Right cardiac atrium (tissue), 5 donors: ENCODE results near the gene GADL1. TPM values are rescaled to one million over a fixed set of nuclear protein-coding genes. Genes with fewer than 3 reads are reported as not detected.

Experiments
- ATAC-seq, 2 donors: fragments of 200-7000 bp; cut with Tn5 transposase; one replicate each; pipeline versions ENCODE4 v1.8.0 to v1.9.1; 2020; ENCODE audit warnings: moderate library complexity in 2 of 2, mild to moderate bottlenecking in 1 of 2
- DNase-seq, 3 donors: peaks; one replicate each; pipeline ENCODE4 v3.0.0-alpha.2; 2020
- H3K27ac ChIP-seq: one replicate; pipeline ENCODE4 v1.5.1; 2013; ENCODE audit warnings: mild to moderate bottlenecking, low read length, control low read depth, moderate library complexity
- H3K27me3 ChIP-seq: one replicate; pipeline ENCODE4 v1.6.1; 2013; ENCODE audit not compliant: control insufficient read depth, insufficient read depth
- H3K4me1 ChIP-seq: one replicate; pipeline ENCODE4 v1.6.1; 2013; ENCODE audit warnings: low read length; ENCODE audit not compliant: control insufficient read depth, insufficient read depth
- H3K4me3 ChIP-seq: one replicate; pipeline ENCODE4 v1.5.1; 2013; ENCODE audit warnings: low read length, control low read depth
- H3K9me3 ChIP-seq: one replicate; pipeline ENCODE4 v1.6.1; 2013; ENCODE audit warnings: low read length; ENCODE audit not compliant: control insufficient read depth
- WGBS: extraction: QIAGEN DNeasy Blood & Tissue Kit; methylation state at CpG from one replicate; pipeline ENCODE4 v1.1.7; 2013; 5-methylcytosine and 5-hydroxymethylcytosine counted together
- intact Hi-C, 4 donors: fragments of 100-400 bp; cut with DNase I; formaldehyde crosslinking; loops; one replicate each; pipeline versions ENCODE4 v1.11.0 to v1.14.0; 2022 to 2023
- polyA plus RNA-seq: library from polyadenylated mRNA; stranded (reverse); fragments of 200-250 nt; gene quantifications from one replicate; pipeline ENCODE4 v1.2.3, GENCODE V29; 2013
- total RNA-seq, 4 donors: library from RNA; stranded (reverse); fragmentation: NEBNext Ultra II Directional; extraction: Animal tissue kit (Norgen Biotek cat#: 25700); gene quantifications; one replicate each; pipeline ENCODE4 v1.2.1, GENCODE V29; 2021
- donor health status: healthy with polysubstance abuse.
- donor health status: DM: no; HTN: yes; CAD: no.
- donor health status: DM: no; HTN: no; CAD: no.
- donor health status: DM: no; HTN: yes; CAD: no; lungs with severe emphysema.
- donor health status: DM: yes; HTN: yes; CAD: no.

The GADL1 gene
- total and polyA plus RNA-seq, 5 donors: not detected

DNA sequence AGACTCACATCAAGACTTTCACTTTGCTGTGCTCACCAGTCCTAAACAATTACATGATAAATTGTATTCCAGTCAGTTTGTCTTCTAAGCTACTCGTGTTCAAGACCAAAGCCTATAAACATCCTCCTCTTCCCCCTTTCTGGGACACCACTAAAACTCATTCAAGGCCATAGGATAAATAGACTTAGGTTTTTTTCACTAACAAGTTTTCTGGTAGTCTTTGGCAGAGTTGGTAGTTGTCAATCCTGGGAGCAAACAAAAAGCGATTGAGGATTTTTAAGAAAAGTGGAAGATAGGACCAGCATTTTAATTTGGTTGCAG, 173.2 kb downstream of the GADL1 start:
- H3K9me3 ChIP-seq: no peaks in the 10 kb centered on the region
- no peaks in the 10 kb centered on the region for H3K4me1 ChIP-seq
- DNase-seq (no peak), ATAC-seq (no peak)
- H3K27ac ChIP-seq: no peak overlapping the region
- 76% methylated on average over 2 of the region's 2 CpGs for WGBS
- H3K27me3 ChIP-seq: no peaks in the 10 kb centered on the region
- intact Hi-C loops: no loop called here
- no peak overlapping the region for H3K4me3 ChIP-seq

DNA sequence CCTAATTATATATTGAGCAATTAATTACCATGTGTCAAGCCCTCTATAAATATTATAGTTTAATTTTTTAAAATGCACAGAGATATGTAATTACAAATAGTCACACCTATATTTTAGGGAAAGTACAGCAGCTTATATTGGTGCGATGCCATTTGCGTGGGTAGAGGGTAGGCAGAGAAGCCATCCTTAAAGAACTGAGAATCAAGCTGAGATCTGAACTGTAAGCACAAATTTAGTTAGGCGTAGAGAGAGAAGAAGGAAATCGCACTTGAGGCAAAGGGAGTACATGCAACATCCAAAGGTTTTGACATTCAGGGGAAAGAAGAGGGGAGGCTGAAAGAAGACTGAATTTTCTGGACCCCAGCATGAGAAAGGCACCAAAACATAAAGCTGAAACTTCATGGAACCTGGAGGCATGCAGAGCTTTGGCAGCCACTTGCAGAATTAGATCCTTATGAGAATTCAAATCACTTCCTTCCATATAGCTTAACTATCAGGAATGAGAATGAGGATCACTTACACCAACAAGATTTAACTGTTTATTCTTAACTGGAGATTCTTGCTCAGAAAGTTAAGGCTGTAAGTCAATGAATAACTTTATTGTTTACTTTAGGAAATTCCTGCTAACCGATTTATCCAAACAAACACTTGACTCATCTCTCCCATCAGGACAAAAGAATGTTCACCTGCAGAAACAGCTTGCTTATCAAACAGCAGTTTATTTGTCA, 173.7 kb downstream of the GADL1 start:
- intact Hi-C loops: no loop called here
- H3K4me3 ChIP-seq: no peak overlapping the region
- DNase-seq (no peak), ATAC-seq (no peak)
- H3K27ac ChIP-seq: no peak overlapping the region
- no peaks in the 10 kb centered on the region for H3K9me3 ChIP-seq
- WGBS: 86% methylated on average over 5 of the region's 5 CpGs
- H3K27me3 ChIP-seq: no peaks in the 10 kb centered on the region
- H3K4me1 ChIP-seq: no peaks in the 10 kb centered on the region

DNA sequence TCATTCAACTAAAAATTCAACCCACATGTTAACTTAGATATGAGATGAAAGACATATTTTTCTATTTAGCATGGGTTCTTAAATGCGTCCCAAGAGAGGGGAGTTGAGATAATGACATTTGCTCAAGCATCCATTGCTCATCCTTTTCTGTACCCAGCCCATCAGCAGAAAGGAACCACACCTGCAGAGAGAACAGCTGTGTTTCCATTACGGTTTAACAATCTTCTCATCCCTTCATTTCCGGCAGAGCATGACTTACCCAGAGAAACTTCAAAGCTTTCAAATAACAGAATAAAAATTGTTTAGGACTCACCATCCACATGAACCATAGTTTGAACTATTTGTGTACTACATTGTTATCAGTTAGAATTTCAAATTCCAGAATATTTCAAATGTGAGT, 174.9 kb downstream of the GADL1 start:
- H3K9me3 ChIP-seq: no peaks in the 10 kb centered on the region
- intact Hi-C loops: no loop called here
- 98% methylated on average over 3 of the region's 3 CpGs for WGBS
- no peak overlapping the region for H3K4me3 ChIP-seq
- no peaks in the 10 kb centered on the region for H3K4me1 ChIP-seq
- no peak for ATAC-seq
- no peak overlapping the region for H3K27ac ChIP-seq
- H3K27me3 ChIP-seq: no peaks in the 10 kb centered on the region
- no peak for DNase-seq

DNA sequence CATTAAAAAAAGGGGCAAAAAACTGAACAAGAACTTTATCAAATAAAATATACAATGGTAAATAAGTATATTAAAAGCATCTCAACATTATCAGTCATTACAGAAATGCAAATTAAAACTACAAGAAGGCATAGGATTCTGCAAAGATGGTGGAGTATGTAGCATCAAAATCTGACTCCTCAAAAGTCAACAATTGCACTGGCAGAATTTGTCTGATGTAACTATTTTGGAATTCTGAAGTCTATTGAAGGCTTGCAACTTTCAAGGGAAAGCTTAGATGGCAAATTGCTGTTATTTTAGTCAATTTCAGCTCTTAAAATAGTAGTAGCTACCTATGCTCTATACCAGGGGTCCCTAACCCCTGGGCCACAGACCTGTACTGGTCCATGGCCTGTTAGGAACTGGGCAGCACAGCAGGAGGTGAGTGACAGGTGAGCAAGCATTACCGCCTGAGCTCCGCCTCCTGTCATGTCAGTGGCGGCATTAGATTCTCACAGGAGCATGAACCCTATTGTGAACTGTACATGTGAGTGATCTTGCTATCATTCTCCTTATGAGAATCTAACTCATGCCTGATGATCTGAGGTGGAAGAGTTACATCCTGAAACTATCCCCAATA, 180.5 kb downstream of the GADL1 start:
- intact Hi-C loops: no loop called here
- Histone ChIP-seq H3K4me3 (no peak overlapping the region), H3K9me3 (no peaks in the 10 kb centered on the region), H3K4me1 (no peaks in the 10 kb centered on the region), H3K27me3 (no peaks in the 10 kb centered on the region), H3K27ac (no peak overlapping the region)
- DNase-seq (no peak), ATAC-seq (no peak)
- WGBS: over 99% methylated on average over 3 of the region's 3 CpGs

- ATAC-seq (no peak), DNase-seq (no peak)
- intact Hi-C loops: no loop called here
- Histone ChIP-seq H3K4me3 (no peak overlapping the region), H3K9me3 (no peaks in the 10 kb centered on the region), H3K27me3 (no peaks in the 10 kb centered on the region), H3K27ac (no peak overlapping the region), H3K4me1 (no peaks in the 10 kb centered on the region)
- 39% methylated on average over 4 of the region's 4 CpGs for WGBS
Measured at GRCh38 chr3:30712991-30713390, 181.5 kb downstream of the GADL1 start.

DNA sequence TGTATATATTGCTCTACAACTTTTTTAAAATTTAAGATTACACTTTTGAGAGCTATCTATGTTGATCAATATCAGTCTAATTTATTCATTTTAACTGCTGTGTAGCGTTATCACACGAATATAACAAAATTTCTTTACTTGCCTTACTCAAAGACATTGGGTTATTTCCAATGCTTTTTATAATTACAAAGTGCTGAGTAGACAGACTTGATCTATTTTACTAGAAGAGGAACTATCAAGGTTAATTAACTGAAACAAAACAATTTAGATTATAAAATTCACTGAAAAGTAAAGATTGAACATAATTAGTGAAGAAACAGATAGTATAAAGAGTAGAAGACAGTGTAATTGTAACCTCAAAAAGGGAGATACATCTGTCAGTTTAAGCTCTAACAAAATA, 182.6 kb downstream of the GADL1 start:
- no peak overlapping the region for H3K4me3 ChIP-seq
- H3K27me3 ChIP-seq: no peaks in the 10 kb centered on the region
- no peaks in the 10 kb centered on the region for H3K4me1 ChIP-seq
- 93% methylated on average over 2 of the region's 2 CpGs for WGBS
- H3K27ac ChIP-seq: no peak overlapping the region
- no peaks in the 10 kb centered on the region for H3K9me3 ChIP-seq
- ATAC-seq (no peak), DNase-seq (no peak)
- intact Hi-C loops: no loop called here

DNA sequence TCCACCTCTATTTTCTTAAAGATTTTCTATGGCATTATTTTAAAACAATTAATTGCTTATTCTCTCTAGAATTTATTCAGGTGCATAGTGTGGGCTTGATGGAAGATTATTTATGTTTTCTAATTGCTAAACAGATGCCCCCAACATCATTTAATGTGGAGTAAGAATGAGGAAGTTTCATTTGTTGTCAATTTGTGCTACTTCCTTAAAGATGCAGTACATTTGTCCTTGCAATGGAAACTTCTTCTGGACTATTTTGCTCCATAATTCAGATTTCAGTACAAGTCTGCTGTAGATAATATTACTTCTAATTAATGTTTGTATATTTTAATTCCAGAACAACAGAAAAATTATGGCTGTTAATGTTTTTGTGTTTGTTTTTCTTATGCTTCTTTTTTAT, 183.3 kb downstream of the GADL1 start:
- ATAC-seq (no peak), DNase-seq (no peak)
- Histone ChIP-seq H3K4me3 (no peak overlapping the region), H3K27ac (no peak overlapping the region), H3K4me1 (no peaks in the 10 kb centered on the region), H3K9me3 (no peaks in the 10 kb centered on the region), H3K27me3 (no peaks in the 10 kb centered on the region)
- intact Hi-C loops: no loop called here

DNA sequence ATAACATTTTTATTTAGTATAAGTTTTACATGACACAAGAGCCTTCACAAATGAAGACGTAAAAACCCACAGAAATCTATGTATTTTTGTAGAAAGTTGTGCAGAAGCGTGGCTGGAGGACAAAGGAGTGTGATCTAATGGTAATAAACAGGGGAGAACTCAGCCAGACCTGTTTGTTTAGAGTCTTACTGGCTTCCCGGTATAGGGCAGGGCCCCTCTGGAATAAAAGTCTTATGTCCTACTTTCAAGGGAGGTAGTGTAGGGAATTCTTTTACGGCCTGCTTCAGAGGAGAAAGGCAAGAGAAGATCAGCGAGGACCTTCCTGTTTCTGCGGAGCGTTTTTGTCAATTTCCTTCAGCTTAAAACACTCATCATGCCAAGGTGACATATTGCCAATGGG, 184.4 kb downstream of the GADL1 start:
- no peak overlapping the region for H3K27ac ChIP-seq
- no peaks in the 10 kb centered on the region for H3K9me3 ChIP-seq
- H3K27me3 ChIP-seq: no peaks in the 10 kb centered on the region
- DNase-seq (no peak), ATAC-seq (no peak)
- no peak overlapping the region for H3K4me3 ChIP-seq
- no peaks in the 10 kb centered on the region for H3K4me1 ChIP-seq
- WGBS: 90% methylated on average over 7 of the region's 7 CpGs
- intact Hi-C loops: no loop called here

DNA sequence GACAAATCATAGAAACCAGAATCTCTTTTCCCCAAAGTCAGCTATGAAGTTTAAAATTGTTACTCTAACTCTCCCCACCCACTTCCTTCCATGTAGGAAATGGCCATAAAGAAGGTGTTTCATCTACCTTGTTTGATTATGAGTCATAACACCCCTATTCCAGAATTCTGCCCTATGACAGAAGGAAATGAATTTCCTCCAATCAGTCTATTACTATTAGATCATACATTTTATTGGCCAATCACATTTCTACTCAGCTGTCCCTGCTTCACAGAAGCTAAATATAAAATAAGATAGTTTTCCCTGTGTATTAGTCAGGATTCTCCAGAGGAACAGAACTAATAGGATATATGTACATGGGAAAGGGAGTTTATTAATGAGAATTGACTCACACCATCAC, 186.0 kb downstream of the GADL1 start:
- no peak overlapping the region for H3K4me3 ChIP-seq
- no peaks in the 10 kb centered on the region for H3K4me1 ChIP-seq
- H3K27me3 ChIP-seq: no peaks in the 10 kb centered on the region
- intact Hi-C loops: no loop called here
- no peak for DNase-seq
- ATAC-seq: no peak
- H3K9me3 ChIP-seq: no peaks in the 10 kb centered on the region
- H3K27ac ChIP-seq: no peak overlapping the region

GRCh38 chr3:30707825-30708224, 186.6 kb downstream of the GADL1 start:
- 96% methylated on average over 4 of the region's 4 CpGs for WGBS
- ATAC-seq (no peak), DNase-seq (no peak)
- H3K9me3 ChIP-seq: peaks cover 2% of the 10 kb centered on the region
- intact Hi-C loops: no loop called here
- no peak overlapping the region for H3K4me3 ChIP-seq
- no peaks in the 10 kb centered on the region for H3K4me1 ChIP-seq
- H3K27ac ChIP-seq: no peak overlapping the region
- H3K27me3 ChIP-seq: no peaks in the 10 kb centered on the region

DNA sequence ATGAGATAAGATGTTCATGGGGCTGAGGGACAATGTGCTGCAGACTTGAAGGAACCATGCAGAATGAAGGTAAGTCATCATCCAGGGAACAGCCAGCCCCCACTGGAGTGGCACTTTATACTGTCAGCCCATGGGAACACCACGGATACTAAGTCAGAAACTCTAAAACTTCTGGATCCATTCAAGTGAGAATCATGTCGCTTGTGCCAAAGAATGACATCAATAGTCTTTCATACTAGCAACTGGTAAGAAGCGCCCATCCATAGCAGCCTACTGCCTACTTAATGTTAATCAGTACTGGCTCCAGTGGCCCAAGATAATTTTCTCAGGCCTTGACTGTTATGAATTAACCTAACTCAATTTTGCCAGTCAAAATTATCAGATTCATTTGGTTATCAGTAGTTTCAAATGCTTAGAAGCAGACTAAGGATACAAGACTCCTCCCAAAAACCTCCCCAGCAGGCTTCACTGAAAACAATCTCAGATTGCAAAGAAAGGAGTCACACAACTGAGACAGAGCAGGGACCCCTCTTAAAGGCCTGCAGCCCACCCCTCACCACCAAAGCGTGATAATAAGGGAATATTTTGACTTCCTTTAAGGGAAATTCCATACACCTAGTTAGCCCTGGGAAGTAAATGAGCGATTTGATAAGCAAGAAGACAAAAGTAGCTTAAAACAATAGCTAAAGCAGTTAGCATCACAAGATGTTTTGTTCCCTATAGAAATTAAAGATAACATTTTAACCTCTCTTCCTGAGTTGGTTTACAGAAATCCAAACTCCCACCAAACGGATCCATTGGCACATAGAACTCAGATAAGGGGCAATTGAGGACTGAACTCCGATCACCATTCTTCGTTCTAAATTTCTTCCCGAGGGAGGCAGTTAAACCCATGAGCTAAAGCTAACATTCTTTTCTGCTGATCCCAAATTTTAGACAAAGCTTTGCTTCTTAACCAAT, 189.2 kb downstream of the GADL1 start:
- no peaks in the 10 kb centered on the region for H3K4me1 ChIP-seq
- DNase-seq (no peak), ATAC-seq (peak; percentile 27 to 48)
- no peak overlapping the region for H3K4me3 ChIP-seq
- WGBS: 62% methylated on average over 9 of the region's 9 CpGs
- peaks cover 2% of the 10 kb centered on the region for H3K9me3 ChIP-seq
- no peaks in the 10 kb centered on the region for H3K27me3 ChIP-seq
- intact Hi-C loops: no loop called here
- no peak overlapping the region for H3K27ac ChIP-seq
